Lung (tissue), 12 donors: ENCODE data around the gene SPRYD7. TPM values are rescaled to one million over a fixed set of nuclear protein-coding genes. Genes with fewer than 3 reads are reported as not detected.
A peak's percentile ranks its signal among the peaks of the same experiment; 100 is the strongest.

Experiments
- ATAC-seq: fragments of 200-7000 bp; cut with Tn5 transposase; one replicate; pipeline ENCODE4 v1.9.1; 2020; ENCODE audit warnings: moderate number of reproducible peaks; ENCODE audit not compliant: insufficient read depth, low FRiP score
- DNase-seq, 3 donors: peaks; one replicate each; pipeline ENCODE4 v3.0.0-alpha.2; 2013 to 2017
- H3K27ac ChIP-seq, 2 donors: one replicate each; pipeline ENCODE4 v1.5.1; 2013; ENCODE audit warnings: mild to moderate bottlenecking in 2 of 2, moderate library complexity in 2 of 2, control low read depth in 1 of 2, inconsistent platforms in 1 of 2, low read depth in 1 of 2, low read length in 1 of 2
- H3K27me3 ChIP-seq, 3 donors: one replicate each; pipeline ENCODE4 v1.5.1; 2013; ENCODE audit warnings: low read length in 2 of 3; ENCODE audit not compliant: control insufficient read depth in 3 of 3, insufficient read depth in 3 of 3
- H3K36me3 ChIP-seq, 4 donors: one replicate each; pipeline ENCODE4 v1.5.1; 2013; ENCODE audit warnings: low read length in 4 of 4, mild to moderate bottlenecking in 1 of 4, moderate library complexity in 1 of 4; ENCODE audit not compliant: control insufficient read depth in 4 of 4, insufficient read depth in 4 of 4
- H3K4me1 ChIP-seq, 5 donors: one replicate each; pipeline ENCODE4 v1.5.1; 2013; ENCODE audit warnings: low read length in 5 of 5, mild to moderate bottlenecking in 2 of 5, moderate library complexity in 1 of 5; ENCODE audit not compliant: control insufficient read depth in 5 of 5, insufficient read depth in 5 of 5
- H3K4me3 ChIP-seq: one replicate; pipeline ENCODE4 v1.5.1; 2013; ENCODE audit warnings: mild to moderate bottlenecking, control low read depth, moderate library complexity
- H3K9ac ChIP-seq, 2 donors: one replicate each; pipeline ENCODE4 v1.5.1; 2013; ENCODE audit warnings: low read length in 2 of 2, control low read depth in 1 of 2; ENCODE audit not compliant: insufficient read depth in 1 of 2
- H3K9me3 ChIP-seq, 4 donors: one replicate each; pipeline ENCODE4 v1.5.1; 2013; ENCODE audit warnings: low read length in 3 of 4, mild to moderate bottlenecking in 1 of 4, moderate library complexity in 1 of 4; ENCODE audit not compliant: control insufficient read depth in 4 of 4, insufficient read depth in 3 of 4
- CTCF ChIP-seq: IDR thresholded peaks from 2 replicates; pipeline ENCODE4 v1.5.1; 2012; ENCODE audit warnings: mild to moderate bottlenecking; ENCODE audit errors: control extremely low read depth, extremely low read depth
- WGBS, 2 donors: extraction: QIAGEN DNeasy Blood & Tissue Kit; methylation state at CpG; one replicate each; pipeline ENCODE4 v1.1.7; 2013; 5-methylcytosine and 5-hydroxymethylcytosine counted together
- polyA plus RNA-seq, 2 donors: library from polyadenylated mRNA; stranded (reverse); fragments of 200-250 nt; gene quantifications; one replicate each; pipeline ENCODE4 v1.2.1, GENCODE V29; 2013
- total RNA-seq, 2 donors: library from RNA; depleted of rRNA in 1 of 2; stranded (reverse); fragments of >200 nt in 1 of 2; gene quantifications; one replicate each; pipeline ENCODE4 v1.2.1, GENCODE V29; 2014 to 2021
- donor health status: control.
- donor health status: control.
- donor health status: Bipolar disorder and iron deficiency.
- donor health status: healthy.
- donor health status: DM: yes; HTN: yes; CAD: no.

Gene SPRYD7
- total and polyA plus RNA-seq, 4 donors = 8.2 to 16.8 (median 13.1) TPM

GRCh38 chr13:49939321-49939720 is 3.2 kb upstream of the SPRYD7 start:
- Histone ChIP-seq H3K9ac (no peak overlapping the region), H3K9me3 (no peaks in the 10 kb centered on the region), H3K4me1 (peaks cover 0 to 17% (median 2%) of the 10 kb centered on the region in 5 donors), H3K36me3 (no peaks in the 10 kb centered on the region), H3K4me3 (no peak overlapping the region), H3K27me3 (no peaks in the 10 kb centered on the region), H3K27ac (no peak overlapping the region)
- no peak for ATAC-seq
- TF ChIP-seq CTCF = no peak
- WGBS, 2 donors = 44 to 63% methylated on average over 4 of the region's 4 CpGs
- DNase-seq = peak in 2 of 3 donors; percentile 66 to 75

DNA sequence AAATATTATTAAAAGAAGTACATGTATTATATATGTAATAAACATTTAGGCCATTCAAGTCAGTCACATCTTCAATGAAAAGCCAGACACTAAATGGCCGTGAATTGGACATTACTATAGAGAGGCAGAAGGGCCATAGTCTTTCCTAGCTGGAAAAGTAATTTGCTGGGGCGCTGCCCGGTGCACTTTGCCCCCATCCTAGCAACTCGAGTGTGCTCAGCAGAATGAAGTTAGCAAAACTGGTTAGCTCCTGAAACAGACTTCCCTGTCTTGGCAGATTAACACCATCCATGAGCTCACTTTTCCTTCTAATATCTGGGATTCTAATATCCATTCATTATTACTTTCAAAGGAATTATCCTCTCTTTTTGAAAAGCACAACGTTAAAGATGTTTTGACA is 2.8 kb upstream of the SPRYD7 start:
- no peak for TF ChIP-seq CTCF
- H3K4me3 ChIP-seq = no peak overlapping the region
- 46 to 74% methylated on average over 5 of the region's 5 CpGs for WGBS, 2 donors
- ATAC-seq (no peak), DNase-seq (no peak)
- H3K36me3 ChIP-seq = no peaks in the 10 kb centered on the region
- no peaks in the 10 kb centered on the region for H3K9me3 ChIP-seq
- H3K9ac ChIP-seq = no peak overlapping the region
- H3K27me3 ChIP-seq = no peaks in the 10 kb centered on the region
- peaks cover 0 to 17% (median 3%) of the 10 kb centered on the region in 5 donors for H3K4me1 ChIP-seq
- no peak overlapping the region for H3K27ac ChIP-seq

- Histone ChIP-seq H3K27ac (peak overlapping the region; percentile 5 to 31), H3K36me3 (no peaks in the 10 kb centered on the region), H3K4me3 (no peak overlapping the region), H3K27me3 (no peaks in the 10 kb centered on the region), H3K4me1 (peaks cover 0 to 17% (median 3%) of the 10 kb centered on the region in 5 donors), H3K9ac (no peak overlapping the region), H3K9me3 (no peaks in the 10 kb centered on the region)
- ATAC-seq (no peak), DNase-seq (peak in 2 of 3 donors; percentile 9 to 13)
- WGBS, 2 donors = 47 to 57% methylated on average over 5 of the region's 5 CpGs
- no peak for TF ChIP-seq CTCF
Measured at GRCh38 chr13:49938314-49938713, 2.2 kb upstream of the SPRYD7 start.

GRCh38 chr13:49936968-49937273 is 781 bp upstream of the SPRYD7 start:
- peak overlapping the region; percentile 76 for H3K4me3 ChIP-seq
- peaks cover 0 to 17% (median 3%) of the 10 kb centered on the region in 5 donors for H3K4me1 ChIP-seq
- peak overlapping the region; percentile 74 to 84 for H3K27ac ChIP-seq
- no peaks in the 10 kb centered on the region for H3K9me3 ChIP-seq
- ATAC-seq = peak; percentile 1
- TF ChIP-seq CTCF = no peak
- DNase-seq = no peak
- peak overlapping the region; percentile 55 to 88 for H3K9ac ChIP-seq
- no peaks in the 10 kb centered on the region for H3K36me3 ChIP-seq
- WGBS, 2 donors = 0 to 1% methylated on average over 21 of the region's 21 CpGs
- H3K27me3 ChIP-seq = no peaks in the 10 kb centered on the region
